Measurements from ENCODE around the gene GAS7. TPM values are rescaled to one million over a fixed set of nuclear protein-coding genes. Genes with fewer than 3 reads are reported as not detected.

The GAS7 gene
- total RNA-seq, 1 donor from 2014 or later = 81.5 TPM

GRCh38 chr17:9956474-9957131, 241.8 kb downstream of the GAS7 start:
- DNase-seq (ENCODE audit: low spot score) = no peak

GRCh38 chr17:9953492-9953891, 244.9 kb downstream of the GAS7 start:
- no peak for DNase-seq (ENCODE audit: low spot score)

DNA sequence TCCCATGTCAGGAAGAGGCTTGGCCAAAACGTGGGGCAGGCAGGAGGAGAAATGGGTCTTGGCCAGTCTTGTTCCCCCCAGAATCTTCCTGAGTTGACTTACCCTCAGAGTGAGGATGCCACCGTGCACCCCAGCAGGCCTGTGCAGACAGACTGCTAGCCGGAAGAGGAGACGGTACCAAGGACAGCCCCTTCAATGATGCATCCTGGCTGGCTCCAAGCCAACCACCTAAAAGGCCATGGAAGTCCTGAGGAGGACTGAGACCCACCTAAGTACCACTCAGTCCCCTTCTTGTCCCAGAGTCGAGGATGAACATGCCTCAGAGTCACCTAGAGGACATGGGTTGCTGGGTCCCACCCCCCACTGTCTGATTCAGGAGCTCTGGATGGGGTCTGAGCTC, 246.6 kb downstream of the GAS7 start:
- DNase-seq (ENCODE audit: low spot score) = no peak

DNA sequence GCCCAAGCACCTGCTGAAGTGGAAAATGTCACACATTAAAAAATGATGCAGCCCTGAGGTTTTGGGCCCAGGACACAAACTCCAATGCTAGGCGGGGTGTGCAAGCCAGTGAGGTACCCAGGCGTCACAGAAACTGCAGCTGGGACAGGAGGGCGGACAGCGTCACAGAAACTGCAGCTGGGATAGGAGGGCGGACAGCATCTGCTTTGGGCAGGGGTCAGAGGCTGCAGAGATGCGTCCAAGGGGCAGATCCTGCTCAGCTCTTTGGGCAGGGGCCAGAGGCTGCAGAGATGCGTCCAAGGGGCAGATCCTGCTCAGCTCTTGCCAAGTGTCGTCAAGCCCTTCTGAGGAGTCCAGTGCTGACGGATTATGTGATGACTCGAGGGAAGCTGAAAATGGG, 249.5 kb downstream of the GAS7 start:
- no peak for DNase-seq (ENCODE audit: low spot score)

DNA sequence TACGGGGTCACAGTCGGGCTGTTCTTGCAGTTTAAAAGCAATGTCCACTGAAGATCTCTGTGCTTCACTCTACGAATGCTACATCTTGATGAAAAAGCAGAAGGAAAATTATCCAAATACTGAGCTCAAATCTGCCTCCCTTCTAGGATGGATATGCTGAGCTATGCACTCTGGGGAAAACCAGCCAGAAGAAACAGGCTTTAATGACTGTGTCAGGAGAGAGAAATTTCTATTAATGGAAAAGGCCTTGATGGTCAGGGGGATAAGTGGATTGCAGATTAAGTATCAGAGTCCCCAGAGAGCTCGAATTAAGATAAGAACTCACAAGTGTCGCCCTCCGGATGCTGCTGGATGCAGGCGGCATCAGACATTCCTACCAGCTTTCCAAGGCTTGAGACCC, 253.7 kb downstream of the GAS7 start:
- DNase-seq (ENCODE audit: low spot score) = no peak

DNA sequence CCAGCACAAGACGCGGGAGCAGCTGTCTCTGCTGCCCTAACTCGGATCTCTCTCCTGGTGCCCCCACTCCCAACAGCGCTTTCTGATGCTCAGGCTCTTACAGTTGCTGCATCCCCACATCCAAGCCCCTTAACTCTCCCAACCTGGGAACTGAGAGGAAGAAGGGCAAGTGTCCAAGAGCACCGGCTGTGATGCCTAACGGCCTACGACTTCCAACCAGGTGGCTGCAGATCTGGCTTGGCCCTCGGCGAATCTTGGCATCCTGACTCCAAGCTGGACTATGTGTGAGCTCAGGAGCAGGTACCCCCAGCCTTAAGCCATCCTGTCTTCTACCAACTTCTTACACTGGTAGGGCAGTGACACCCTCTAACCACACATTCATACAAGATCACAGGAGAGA, 255.1 kb downstream of the GAS7 start:
- no peak for DNase-seq (ENCODE audit: low spot score)

DNA sequence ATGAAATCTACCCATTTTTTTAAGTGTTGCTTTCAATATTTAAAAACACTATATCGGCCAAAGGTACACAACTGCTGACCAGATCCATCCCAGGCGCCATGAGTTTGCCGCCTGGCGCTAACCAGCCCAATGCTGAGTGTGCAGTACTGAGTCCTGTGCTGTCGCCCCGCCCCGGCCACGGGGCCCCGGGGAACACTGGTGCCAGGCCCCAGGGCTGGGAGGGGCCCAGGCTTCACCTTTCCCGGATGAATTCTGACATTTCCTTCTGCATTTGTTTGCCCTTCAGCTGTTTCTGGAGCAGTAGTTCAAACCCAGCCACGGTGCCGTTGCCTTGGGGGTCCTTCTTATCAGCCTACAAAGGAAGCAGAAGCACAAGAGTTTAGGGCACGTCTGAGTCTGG, 255.5 kb downstream of the GAS7 start:
- no peak for DNase-seq (ENCODE audit: low spot score)

GRCh38 chr17:9941305-9941704, 257.1 kb downstream of the GAS7 start:
- DNase-seq (ENCODE audit: low spot score) = no peak

DNA sequence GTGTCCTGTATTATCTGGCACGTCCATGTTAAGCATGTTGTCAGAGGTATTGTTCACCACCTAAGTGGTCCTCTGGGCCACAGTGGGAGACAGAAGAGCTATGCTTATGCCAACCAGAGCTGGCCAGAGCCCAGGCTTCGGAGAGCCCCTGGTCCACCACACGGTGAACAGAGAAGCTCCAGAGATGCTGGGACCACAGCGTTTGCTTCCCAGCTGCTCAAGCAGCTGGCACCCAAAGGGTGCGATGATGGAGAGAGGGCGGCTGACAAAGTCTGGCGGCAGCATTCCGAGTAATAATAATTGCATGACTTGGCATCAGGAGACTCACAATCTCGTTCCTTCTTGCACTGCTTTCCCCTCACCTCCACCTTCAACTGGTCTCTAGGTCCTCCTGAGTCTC, 257.6 kb downstream of the GAS7 start:
- no peak for DNase-seq (ENCODE audit: low spot score)

DNA sequence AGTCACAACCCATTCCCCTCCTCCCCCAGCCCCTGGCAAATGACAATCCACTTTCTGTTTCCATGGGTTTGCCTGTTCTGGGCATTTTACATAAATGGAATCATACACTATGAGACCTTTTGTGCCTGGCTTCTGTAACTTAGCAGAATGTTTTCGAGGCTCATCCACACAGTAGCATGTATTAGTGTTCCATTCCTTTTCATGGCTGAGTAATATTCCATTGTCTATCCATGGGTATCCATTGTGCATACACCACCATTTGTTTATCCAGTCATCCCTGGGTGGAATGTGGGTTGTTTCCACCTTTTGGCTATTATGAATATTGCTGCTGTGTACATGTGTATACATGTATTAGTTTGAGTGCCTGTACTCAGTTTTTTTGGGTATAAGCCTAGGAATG, 259.6 kb downstream of the GAS7 start:
- DNase-seq (ENCODE audit: low spot score) = no peak

DNA sequence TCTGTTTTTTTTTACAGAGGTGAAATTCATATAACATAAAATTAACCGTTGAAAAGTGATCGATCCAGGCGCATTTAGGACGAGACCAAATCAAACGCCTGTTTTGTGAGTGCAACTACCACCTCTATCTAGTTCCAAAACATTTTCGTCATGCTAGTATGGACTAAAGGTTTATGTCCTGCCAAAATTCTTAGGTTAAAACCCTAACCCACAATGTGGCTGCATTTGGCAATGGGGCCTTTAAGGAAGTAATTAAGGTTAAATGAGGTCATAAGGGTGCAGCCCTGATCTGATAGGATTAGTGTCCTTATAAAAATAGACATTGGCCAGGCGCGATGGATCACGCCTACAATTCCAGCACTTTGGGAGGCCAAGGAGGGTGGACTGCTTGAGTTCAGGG, 260.5 kb downstream of the GAS7 start:
- no peak for DNase-seq (ENCODE audit: low spot score)

DNA sequence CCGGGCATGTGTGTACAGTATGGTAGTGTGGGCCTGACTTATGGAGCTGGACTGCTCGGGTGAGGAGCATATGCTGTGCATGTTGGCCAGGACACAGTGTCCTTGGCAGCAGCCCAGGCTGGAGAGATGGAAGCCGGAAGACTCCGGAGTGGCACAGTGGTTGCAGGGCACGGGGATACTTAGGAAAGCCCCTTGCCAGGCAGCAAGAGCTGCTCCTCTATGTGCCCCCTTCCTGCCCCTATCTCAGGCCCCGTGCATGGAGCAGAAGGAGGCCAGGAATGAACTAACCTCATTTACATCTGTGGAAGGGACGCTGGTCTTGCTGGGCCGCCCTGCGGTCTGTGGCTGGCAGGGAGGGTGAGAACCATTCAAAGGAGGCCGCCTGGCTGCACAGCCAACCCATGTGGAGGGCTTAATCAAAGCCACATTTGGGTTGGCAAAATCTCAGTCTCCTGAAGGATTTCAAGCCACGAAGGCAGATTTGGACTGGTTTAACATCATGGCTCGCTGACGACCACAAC, 261.1 kb downstream of the GAS7 start:
- no peak for DNase-seq (ENCODE audit: low spot score)

DNA sequence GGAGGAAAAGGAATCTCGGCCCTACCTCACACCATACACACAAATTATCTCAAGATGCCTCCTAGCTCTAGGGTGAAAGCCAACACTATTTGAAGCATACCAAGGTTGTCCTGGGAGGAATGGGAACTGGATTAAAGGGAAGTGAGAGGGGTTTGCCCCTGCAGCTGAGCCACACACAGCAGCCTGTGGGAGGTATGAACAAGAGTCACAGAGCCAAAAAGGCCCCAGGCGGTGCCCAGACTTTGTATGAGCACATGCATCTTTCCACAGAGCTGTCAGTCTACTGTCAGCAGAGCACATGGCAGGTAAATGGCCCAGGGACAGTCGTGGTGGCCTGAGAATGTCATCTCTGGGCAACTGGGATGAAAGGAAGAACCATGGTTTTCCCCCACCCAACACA, 262.3 kb downstream of the GAS7 start:
- DNase-seq (ENCODE audit: low spot score) = no peak

DNA sequence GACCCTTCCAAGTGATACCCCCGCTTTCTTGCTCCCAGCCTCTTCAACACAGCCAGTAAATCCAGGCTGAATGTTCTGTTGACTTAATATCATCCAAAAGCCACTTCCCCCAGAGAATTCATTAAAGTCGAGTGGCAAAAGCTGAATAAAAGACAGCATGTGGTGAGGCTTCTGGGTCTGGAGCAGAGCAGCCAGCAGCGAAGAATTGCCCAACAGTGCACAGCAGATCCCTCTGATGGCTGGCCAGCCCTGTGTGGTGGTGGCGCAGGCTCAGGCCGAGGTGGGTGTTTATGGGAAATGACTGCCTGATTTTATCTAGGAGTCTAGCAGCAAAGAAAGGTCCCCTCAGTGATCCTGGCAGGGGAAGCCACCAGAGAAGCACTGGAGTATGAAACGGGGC, 263.0 kb downstream of the GAS7 start:
- no peak for DNase-seq (ENCODE audit: low spot score)

- DNase-seq (ENCODE audit: low spot score) = no peak
Observed at GRCh38 chr17:9934331-9934730, 264.1 kb downstream of the GAS7 start.

DNA sequence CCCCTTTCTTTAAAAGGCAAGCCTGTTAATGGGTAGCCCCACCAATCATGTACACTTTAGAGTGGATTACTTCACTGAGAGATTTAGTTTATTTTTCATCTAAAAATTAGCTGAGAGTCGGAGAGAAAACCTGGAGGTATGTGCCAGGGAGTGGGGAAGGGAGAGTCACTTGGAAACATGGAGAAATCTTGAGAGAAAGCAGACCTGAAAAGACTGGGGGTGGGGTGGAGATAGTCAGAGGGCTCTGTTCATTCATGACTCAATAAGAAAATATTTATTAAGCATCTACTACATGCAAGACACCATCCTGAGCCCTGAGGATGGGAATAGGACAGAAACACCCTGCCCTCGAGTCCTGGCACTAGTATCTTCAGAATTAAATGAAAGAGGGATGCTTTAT, 265.9 kb downstream of the GAS7 start:
- no peak for DNase-seq (ENCODE audit: low spot score)

DNA sequence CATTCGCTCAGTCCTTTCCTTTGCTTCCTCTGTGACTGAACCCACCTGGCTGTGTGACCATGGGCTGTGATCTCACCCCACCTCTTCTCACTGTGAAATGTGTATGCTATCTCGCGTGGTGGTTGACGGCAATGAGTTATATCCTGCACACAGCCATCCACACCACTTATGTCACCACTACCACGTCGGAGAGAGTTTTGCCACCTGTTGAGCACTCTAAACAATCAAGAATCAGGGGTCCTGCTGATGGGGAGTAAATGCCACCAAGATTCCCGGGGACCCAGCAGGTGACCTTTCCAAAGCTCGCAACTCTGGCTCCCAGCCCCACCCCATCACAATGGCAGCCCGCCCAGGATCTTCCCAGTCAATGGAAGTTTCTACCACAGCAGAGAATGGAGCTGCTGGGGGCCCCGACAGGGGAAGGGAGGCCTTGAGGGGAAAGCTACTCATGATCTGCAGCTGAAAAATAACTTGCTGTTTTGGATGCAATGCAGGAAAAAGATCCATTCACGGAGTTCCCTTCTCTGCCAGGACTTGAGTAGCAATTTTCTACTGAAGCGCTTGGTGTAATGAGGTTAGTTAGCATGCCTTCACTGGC, 267.2 kb downstream of the GAS7 start:
- DNase-seq (ENCODE audit: low spot score) = no peak

- no peak for DNase-seq (ENCODE audit: low spot score)
Observed at GRCh38 chr17:9929871-9930270, 268.5 kb downstream of the GAS7 start.

GRCh38 chr17:9928601-9929333, 269.6 kb downstream of the GAS7 start:
- no peak for DNase-seq (ENCODE audit: low spot score)

- no peak for DNase-seq (ENCODE audit: low spot score)
Observed at GRCh38 chr17:9926150-9926804, 272.1 kb downstream of the GAS7 start.

- DNase-seq (ENCODE audit: low spot score) = no peak
Observed at GRCh38 chr17:9925457-9925856, 272.9 kb downstream of the GAS7 start.

DNA sequence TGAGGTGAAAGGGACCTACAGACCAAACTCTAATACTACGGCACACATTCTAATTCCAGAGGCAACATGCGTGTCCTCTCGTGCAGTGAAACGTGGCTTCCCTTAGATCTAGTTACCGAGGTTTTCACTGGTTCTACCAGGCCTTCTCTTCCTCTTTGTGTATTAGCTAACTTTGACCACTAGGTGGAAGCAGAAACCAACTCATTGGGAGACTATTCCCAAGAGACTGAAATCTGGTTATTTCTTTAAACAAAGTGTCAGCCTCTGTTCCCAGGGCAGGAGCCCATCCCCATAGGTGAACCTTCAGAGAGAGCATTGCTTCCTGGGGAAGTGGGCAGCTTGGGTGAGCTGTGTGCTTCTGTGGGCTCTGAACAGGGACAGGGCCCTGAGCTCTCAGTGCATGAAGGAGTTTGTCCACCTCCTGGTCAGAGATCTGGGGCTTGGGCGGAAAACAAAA, 273.6 kb downstream of the GAS7 start:
- DNase-seq (ENCODE audit: low spot score) = no peak

Measured in mesenteric fat pad (tissue), 1 donor.